Glomerular endothelial cell (primary cell): ENCODE results near the gene CD55. TPM values are rescaled to one million over a fixed set of nuclear protein-coding genes. Genes with fewer than 3 reads are reported as not detected.

Experiments
- DNase-seq: peaks from one replicate; pipeline ENCODE4 v3.0.0-alpha.2; 2011; ENCODE audit warnings: low read depth, low spot score; ENCODE audit errors: extremely low read depth
- total RNA-seq: library from RNA; depleted of rRNA; stranded (reverse); fragments of >200 nt; gene quantifications from 2 replicates; pipeline ENCODE4 v1.2.3, GENCODE V29; 2015

The CD55 gene
- total RNA-seq, 1 donor from 2014 or later: 147 TPM

- no peak for DNase-seq
These were observed 34.2 kb downstream of the CD55 start for GRCh38 chr1:207355513-207356295.

- no peak for DNase-seq
These were observed 39.6 kb downstream of the CD55 start for GRCh38 chr1:207361029-207361428.

GRCh38 chr1:207361889-207362288 lies 40.4 kb downstream of the CD55 start:
- no peak for DNase-seq

GRCh38 chr1:207362962-207363860 lies 41.7 kb downstream of the CD55 start:
- no peak for DNase-seq

GRCh38 chr1:207363871-207364270 lies 42.4 kb downstream of the CD55 start:
- no peak for DNase-seq

- DNase-seq: no peak
These were observed 43.1 kb downstream of the CD55 start for GRCh38 chr1:207364614-207365013.

- no peak for DNase-seq
These were observed 43.6 kb downstream of the CD55 start for GRCh38 chr1:207365063-207365462.

GRCh38 chr1:207366022-207366421 lies 44.5 kb downstream of the CD55 start:
- DNase-seq: no peak

- DNase-seq: no peak
These were observed 67.2 kb downstream of the CD55 start for GRCh38 chr1:207388721-207389120.

- no peak for DNase-seq
These were observed 68.4 kb downstream of the CD55 start for GRCh38 chr1:207389728-207390464.

GRCh38 chr1:207393610-207394009 lies 72.1 kb downstream of the CD55 start:
- peak; percentile 71 for DNase-seq

- no peak for DNase-seq
These were observed 74.8 kb downstream of the CD55 start for GRCh38 chr1:207396168-207396746.

- DNase-seq: no peak
These were observed 76.0 kb downstream of the CD55 start for GRCh38 chr1:207397525-207397926.

- no peak for DNase-seq
These were observed 77.5 kb downstream of the CD55 start for GRCh38 chr1:207398986-207399385.

- DNase-seq: no peak
These were observed 80.1 kb downstream of the CD55 start for GRCh38 chr1:207401578-207401977.

GRCh38 chr1:207402744-207403143 lies 81.3 kb downstream of the CD55 start:
- no peak for DNase-seq

- peak; percentile 57 for DNase-seq
These were observed 83.5 kb downstream of the CD55 start for GRCh38 chr1:207404849-207405525.

GRCh38 chr1:207405814-207406213 lies 84.3 kb downstream of the CD55 start:
- DNase-seq: no peak

GRCh38 chr1:207407655-207408260 lies 86.3 kb downstream of the CD55 start:
- no peak for DNase-seq
